ENCODE results near the gene FCHSD1.

FCHSD1 gene

DNA sequence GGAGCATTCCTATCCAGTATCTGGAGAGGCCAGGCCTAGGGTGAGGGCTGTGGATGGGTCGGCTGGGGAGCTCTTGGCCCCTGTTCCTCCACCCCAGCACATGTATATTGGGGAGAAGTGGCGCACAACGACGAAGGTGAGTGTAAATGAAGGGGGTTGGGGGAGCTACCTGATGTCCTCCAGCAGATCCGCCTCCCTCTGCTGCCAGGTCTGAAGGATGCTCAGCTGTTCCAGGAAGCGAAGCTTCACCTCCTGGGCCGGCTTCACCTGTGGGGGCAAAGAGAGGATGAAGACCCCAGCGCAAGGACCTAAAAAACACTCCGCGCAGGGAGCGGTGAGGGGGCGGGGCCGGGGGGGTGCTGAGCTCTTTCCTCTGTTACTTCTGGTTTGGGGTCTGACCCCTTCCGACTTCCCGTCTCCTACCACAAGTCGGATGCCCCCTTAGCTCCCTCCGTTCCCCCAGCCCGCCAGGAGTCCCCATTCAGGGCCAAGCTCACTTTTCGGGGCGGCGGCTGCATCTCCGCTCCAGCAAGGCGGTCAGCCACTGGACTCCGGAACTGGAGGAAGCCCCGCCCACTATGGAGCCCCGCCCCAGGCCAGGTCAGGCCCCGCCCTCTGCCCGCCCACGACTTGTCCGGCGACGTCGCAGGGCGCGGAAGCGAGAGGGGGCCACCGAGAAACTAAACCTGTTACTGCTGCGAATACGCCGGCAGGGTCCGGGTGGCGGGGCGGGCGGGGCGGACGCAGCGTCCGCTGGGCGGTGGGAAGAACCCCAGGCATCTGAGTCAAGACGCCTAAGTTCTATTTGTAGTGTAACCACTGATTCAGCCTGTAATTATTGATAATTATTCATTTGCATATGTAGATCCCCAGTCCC, at the start of gene FCHSD1:
TSS of gene FCHSD1 (minus strand) at position 568 of the 877 bp plus-strand sequence. CDS start at position 518, 50 bp downstream.
- Histone ChIP-seq H3K36me3 (ENCODE audit: control insufficient read depth, insufficient read depth, low read length) (peaks cover 17% of the 10 kb centered on the region), H3K9me3 (ENCODE audit: control insufficient read depth, insufficient read depth, low read length) (no peaks in the 10 kb centered on the region), H3K4me1 (ENCODE audit: control insufficient read depth, insufficient read depth, low read length) (no peaks in the 10 kb centered on the region), H3K9ac (ENCODE audit: low read depth, low read length) (peak within 1 kb of the TSS; percentile 24), H3K27me3 (ENCODE audit: control insufficient read depth, insufficient read depth, low read length) (no peaks in the 10 kb centered on the region), H3K4me3 (ENCODE audit: low read depth, low read length) (peak within 1 kb of the TSS; percentile 79)

DNA sequence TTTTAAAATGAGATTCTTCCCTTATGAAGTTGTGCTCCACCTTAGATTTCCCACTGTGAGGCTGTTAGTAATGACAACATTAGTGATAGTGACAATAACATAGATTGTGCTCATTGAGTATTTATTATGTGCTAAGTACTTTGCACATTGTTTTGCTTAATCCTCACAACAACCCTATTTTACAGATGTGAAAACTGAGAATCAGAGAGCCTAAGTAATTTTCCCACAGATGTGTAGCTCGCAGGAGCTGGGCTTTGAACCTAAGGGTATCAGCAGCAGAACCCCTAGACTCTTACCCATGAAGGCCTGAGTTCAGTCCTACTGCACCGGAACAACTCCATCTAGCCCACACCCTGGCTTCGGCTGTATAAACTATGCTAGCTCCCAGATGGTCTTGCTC, 46.4 kb upstream of the FCHSD1 start:
- no peaks in the 10 kb centered on the region for H3K9me3 ChIP-seq (ENCODE audit: control insufficient read depth, insufficient read depth, low read length)
- H3K4me1 ChIP-seq (ENCODE audit: control insufficient read depth, insufficient read depth, low read length), result peaks cover 3% of the 10 kb centered on the region
- H3K27me3 ChIP-seq (ENCODE audit: control insufficient read depth, insufficient read depth, low read length), result peaks cover 52% of the 10 kb centered on the region
- H3K9ac ChIP-seq (ENCODE audit: low read depth, low read length), result no peak overlapping the region
- no peak overlapping the region for H3K4me3 ChIP-seq (ENCODE audit: low read depth, low read length)
- no peaks in the 10 kb centered on the region for H3K36me3 ChIP-seq (ENCODE audit: control insufficient read depth, insufficient read depth, low read length)

GRCh38 chr5:141696431-141696830, 45.2 kb upstream of the FCHSD1 start:
- Histone ChIP-seq H3K4me3 (ENCODE audit: low read depth, low read length) (no peak overlapping the region), H3K9me3 (ENCODE audit: control insufficient read depth, insufficient read depth, low read length) (no peaks in the 10 kb centered on the region), H3K9ac (ENCODE audit: low read depth, low read length) (no peak overlapping the region), H3K4me1 (ENCODE audit: control insufficient read depth, insufficient read depth, low read length) (no peaks in the 10 kb centered on the region), H3K27me3 (ENCODE audit: control insufficient read depth, insufficient read depth, low read length) (peaks cover 51% of the 10 kb centered on the region), H3K36me3 (ENCODE audit: control insufficient read depth, insufficient read depth, low read length) (no peaks in the 10 kb centered on the region)

DNA sequence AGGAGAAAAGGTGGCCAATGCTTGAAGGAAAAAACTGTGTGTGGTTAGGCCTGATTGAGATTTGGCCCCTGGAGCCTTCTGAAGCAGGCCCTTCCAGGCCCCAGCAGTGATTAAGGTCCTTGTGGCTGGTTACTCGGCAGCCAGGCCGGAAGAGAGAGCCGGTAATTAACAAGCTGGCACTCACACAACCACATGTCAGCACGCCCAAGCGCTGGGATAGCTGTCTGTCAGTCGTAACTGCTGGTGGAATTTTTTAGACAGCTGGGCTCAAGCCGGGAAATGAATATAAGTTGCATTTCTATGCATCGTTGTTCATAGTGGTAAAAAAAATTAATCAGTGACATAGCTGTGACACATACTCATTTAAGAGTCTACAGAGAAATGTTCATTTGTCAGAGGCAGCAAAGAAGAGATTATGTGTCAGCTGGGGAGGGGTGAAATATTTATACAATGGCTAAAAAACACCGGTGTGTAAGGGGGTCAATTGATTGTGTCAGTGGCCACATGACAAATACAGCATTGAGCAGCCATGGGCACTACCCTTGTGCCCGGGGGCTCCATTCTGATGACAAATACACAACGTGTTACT, 44.5 kb upstream of the FCHSD1 start:
- peaks cover 49% of the 10 kb centered on the region for H3K27me3 ChIP-seq (ENCODE audit: control insufficient read depth, insufficient read depth, low read length)
- H3K9ac ChIP-seq (ENCODE audit: low read depth, low read length), result no peak overlapping the region
- no peaks in the 10 kb centered on the region for H3K36me3 ChIP-seq (ENCODE audit: control insufficient read depth, insufficient read depth, low read length)
- H3K9me3 ChIP-seq (ENCODE audit: control insufficient read depth, insufficient read depth, low read length), result no peaks in the 10 kb centered on the region
- no peak overlapping the region for H3K4me3 ChIP-seq (ENCODE audit: low read depth, low read length)
- no peaks in the 10 kb centered on the region for H3K4me1 ChIP-seq (ENCODE audit: control insufficient read depth, insufficient read depth, low read length)

GRCh38 chr5:141694479-141694878, 43.3 kb upstream of the FCHSD1 start:
- H3K9ac ChIP-seq (ENCODE audit: low read depth, low read length), result no peak overlapping the region
- no peak overlapping the region for H3K4me3 ChIP-seq (ENCODE audit: low read depth, low read length)
- no peaks in the 10 kb centered on the region for H3K36me3 ChIP-seq (ENCODE audit: control insufficient read depth, insufficient read depth, low read length)
- H3K4me1 ChIP-seq (ENCODE audit: control insufficient read depth, insufficient read depth, low read length), result no peaks in the 10 kb centered on the region
- peaks cover 42% of the 10 kb centered on the region for H3K27me3 ChIP-seq (ENCODE audit: control insufficient read depth, insufficient read depth, low read length)
- no peaks in the 10 kb centered on the region for H3K9me3 ChIP-seq (ENCODE audit: control insufficient read depth, insufficient read depth, low read length)

DNA sequence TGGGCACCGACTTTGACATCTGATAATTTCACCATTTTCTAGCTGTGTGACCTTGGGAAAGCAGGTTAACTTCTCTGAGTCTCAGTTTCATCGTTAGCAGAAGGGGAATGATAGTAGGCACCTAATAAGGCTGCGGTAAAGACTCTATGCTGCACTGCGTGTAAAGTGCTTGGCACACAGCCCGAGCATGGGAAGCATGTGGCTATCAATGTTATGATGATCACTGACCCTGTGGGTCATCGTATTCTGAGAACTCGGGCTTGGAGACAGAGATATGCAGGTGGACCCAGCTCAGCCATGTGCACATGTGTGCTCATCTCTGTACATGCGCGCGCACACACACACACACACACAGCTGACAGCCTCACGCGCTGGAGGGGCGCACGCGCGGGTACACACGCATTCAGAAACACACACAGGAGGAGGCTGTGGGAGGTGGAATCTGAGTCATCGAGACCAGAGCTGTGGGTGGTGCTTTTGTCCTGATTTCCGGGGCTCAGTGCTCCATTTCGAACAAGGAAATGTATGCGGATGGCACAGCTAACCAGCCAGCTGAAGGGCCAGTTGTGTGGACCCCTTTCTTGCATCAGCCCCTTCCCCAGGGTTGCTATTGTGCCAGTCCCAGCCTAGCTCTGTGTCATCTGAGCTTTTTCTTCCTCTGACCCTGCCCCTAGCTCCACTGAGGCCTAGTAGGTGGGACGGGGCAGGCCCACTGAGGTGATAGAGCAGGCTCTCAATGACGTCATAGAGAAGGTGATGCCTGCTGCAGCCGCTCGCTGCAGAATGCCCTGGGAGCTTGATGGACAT, 41.9 kb upstream of the FCHSD1 start:
- no peaks in the 10 kb centered on the region for H3K4me1 ChIP-seq (ENCODE audit: control insufficient read depth, insufficient read depth, low read length)
- peak overlapping the region; percentile 83 for H3K4me3 ChIP-seq (ENCODE audit: low read depth, low read length)
- H3K27me3 ChIP-seq (ENCODE audit: control insufficient read depth, insufficient read depth, low read length), result peaks cover 36% of the 10 kb centered on the region
- no peaks in the 10 kb centered on the region for H3K36me3 ChIP-seq (ENCODE audit: control insufficient read depth, insufficient read depth, low read length)
- H3K9me3 ChIP-seq (ENCODE audit: control insufficient read depth, insufficient read depth, low read length), result no peaks in the 10 kb centered on the region
- no peak overlapping the region for H3K9ac ChIP-seq (ENCODE audit: low read depth, low read length)

GRCh38 chr5:141692533-141692888, 41.3 kb upstream of the FCHSD1 start:
- Histone ChIP-seq H3K36me3 (ENCODE audit: control insufficient read depth, insufficient read depth, low read length) (no peaks in the 10 kb centered on the region), H3K27me3 (ENCODE audit: control insufficient read depth, insufficient read depth, low read length) (peaks cover 36% of the 10 kb centered on the region), H3K9ac (ENCODE audit: low read depth, low read length) (no peak overlapping the region), H3K4me1 (ENCODE audit: control insufficient read depth, insufficient read depth, low read length) (no peaks in the 10 kb centered on the region), H3K4me3 (ENCODE audit: low read depth, low read length) (peak overlapping the region; percentile 83), H3K9me3 (ENCODE audit: control insufficient read depth, insufficient read depth, low read length) (no peaks in the 10 kb centered on the region)

DNA sequence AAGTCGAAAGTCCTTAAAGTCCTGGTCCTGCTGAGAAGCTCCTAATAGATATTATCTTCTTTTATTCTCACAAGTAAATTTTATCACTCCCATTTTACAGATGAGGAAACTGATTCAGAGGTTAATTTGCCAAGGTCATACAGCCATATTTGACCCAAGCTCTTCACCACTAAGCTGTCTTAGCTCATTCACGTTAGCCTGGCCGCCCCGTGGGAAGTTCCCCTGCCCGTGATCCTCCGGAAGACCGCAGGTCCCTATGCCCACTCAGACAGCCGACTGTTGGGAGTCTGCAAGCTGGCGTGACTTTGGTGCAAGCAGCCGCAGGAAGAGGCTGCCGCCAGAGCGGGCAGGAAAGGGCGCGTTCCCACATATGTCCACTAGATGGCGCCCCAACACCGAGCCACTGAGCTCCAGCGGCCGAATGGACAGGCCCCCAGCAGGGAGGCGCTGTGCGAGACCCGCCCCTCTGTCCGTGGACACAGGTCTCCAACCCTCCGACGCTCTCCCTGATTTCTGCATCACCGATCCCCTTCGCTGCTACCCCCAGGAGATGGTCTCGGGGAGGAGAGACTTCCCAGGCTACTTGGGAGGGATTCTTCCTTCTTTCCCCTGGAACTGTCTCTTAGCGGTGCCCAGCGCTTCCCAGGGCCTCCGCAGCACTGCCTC, 40.8 kb upstream of the FCHSD1 start:
- Histone ChIP-seq H3K36me3 (ENCODE audit: control insufficient read depth, insufficient read depth, low read length) (no peaks in the 10 kb centered on the region), H3K9ac (ENCODE audit: low read depth, low read length) (no peak overlapping the region), H3K9me3 (ENCODE audit: control insufficient read depth, insufficient read depth, low read length) (no peaks in the 10 kb centered on the region), H3K27me3 (ENCODE audit: control insufficient read depth, insufficient read depth, low read length) (peaks cover 36% of the 10 kb centered on the region), H3K4me1 (ENCODE audit: control insufficient read depth, insufficient read depth, low read length) (no peaks in the 10 kb centered on the region), H3K4me3 (ENCODE audit: low read depth, low read length) (peak overlapping the region; percentile 83)

DNA sequence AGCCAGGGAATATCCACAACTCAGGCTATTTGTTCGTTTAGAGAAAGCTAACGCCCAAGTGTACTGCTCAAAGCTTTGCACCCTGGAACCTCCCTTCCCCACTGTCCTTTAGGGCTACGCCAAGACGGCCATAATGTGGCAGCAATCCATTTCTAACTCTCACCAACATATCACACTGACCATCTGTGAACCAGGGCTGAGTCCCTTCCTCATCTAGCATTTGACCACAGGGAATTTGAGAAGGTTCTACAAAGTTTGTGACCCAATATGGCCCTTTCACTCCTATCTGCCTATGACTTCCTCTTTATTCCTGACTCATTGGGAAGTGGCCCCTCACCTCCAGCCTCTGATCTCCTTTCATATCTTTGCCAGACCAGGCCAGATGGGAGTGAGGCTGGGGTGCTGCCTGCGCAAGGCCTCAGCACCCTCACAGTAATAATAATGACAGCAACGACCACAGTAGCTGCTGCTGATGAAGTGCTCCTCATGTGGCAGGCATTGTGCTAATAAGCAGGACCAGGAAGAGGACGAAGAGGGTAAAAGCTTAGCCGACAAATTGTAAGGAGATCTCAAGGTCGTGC, 40.2 kb upstream of the FCHSD1 start:
- no peak overlapping the region for H3K4me3 ChIP-seq (ENCODE audit: low read depth, low read length)
- H3K9ac ChIP-seq (ENCODE audit: low read depth, low read length), result no peak overlapping the region
- no peaks in the 10 kb centered on the region for H3K4me1 ChIP-seq (ENCODE audit: control insufficient read depth, insufficient read depth, low read length)
- peaks cover 33% of the 10 kb centered on the region for H3K27me3 ChIP-seq (ENCODE audit: control insufficient read depth, insufficient read depth, low read length)
- H3K9me3 ChIP-seq (ENCODE audit: control insufficient read depth, insufficient read depth, low read length), result no peaks in the 10 kb centered on the region
- no peaks in the 10 kb centered on the region for H3K36me3 ChIP-seq (ENCODE audit: control insufficient read depth, insufficient read depth, low read length)

DNA sequence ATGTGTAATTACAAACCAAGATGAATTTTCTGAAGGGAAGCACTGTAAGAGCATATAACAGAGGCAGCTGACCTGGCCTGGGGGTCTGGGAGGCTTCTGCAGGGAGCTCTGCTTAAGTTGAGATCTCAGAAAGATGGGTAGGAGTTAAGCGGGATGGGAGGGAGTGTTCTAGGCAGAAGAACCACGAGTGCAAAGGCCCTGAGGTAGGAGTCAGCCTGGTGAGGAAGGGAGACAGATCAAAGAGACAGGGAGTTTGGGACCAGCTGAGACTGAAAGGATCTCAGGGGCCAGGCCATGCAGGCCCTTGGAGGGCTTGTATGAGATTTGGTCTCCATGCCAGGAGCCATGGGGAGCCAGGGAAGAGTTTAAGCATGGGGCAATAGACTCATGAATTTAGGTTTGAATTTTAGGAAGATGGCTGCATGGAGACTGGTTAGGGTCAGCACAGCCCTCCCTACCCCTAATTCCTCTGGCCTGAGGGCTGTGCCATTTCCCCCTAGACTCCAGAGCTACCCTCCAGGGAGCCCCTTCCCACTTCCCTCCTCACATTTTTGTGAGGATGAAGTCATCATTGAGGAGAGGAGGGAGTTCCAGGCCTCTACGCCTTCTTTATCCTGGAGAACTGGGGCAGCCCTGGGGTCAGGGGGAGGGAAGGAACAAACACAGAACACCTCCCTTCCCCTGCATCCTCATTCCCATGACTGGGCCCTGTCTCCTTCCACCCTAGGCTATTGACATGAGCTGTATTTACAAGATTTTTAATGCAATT, 35.6 kb upstream of the FCHSD1 start:
- peaks cover 15% of the 10 kb centered on the region for H3K27me3 ChIP-seq (ENCODE audit: control insufficient read depth, insufficient read depth, low read length)
- H3K4me1 ChIP-seq (ENCODE audit: control insufficient read depth, insufficient read depth, low read length), result peaks cover 4% of the 10 kb centered on the region
- no peaks in the 10 kb centered on the region for H3K36me3 ChIP-seq (ENCODE audit: control insufficient read depth, insufficient read depth, low read length)
- H3K9ac ChIP-seq (ENCODE audit: low read depth, low read length), result no peak overlapping the region
- no peak overlapping the region for H3K4me3 ChIP-seq (ENCODE audit: low read depth, low read length)
- no peaks in the 10 kb centered on the region for H3K9me3 ChIP-seq (ENCODE audit: control insufficient read depth, insufficient read depth, low read length)

All from iPS-15b (cell line).